ENCODE measurements around the gene ZNF264.
"Not testable (repeated sequence)": the region's sequence is repeated elsewhere in the genome, so short reads cannot be mapped to it uniquely, and the experiment has no call there.

Gene ZNF264

GRCh38 chr19:57191141-57192076 is at the start of gene ZNF264:
TSS of gene ZNF264 (plus strand) at chr19:57191500. CDS start at chr19:57191914, 414 bp downstream.
- DNase-seq = peak; percentile 86

GRCh38 chr19:57141699-57142098 is 49.6 kb upstream of the ZNF264 start:
- no peak for DNase-seq

DNA sequence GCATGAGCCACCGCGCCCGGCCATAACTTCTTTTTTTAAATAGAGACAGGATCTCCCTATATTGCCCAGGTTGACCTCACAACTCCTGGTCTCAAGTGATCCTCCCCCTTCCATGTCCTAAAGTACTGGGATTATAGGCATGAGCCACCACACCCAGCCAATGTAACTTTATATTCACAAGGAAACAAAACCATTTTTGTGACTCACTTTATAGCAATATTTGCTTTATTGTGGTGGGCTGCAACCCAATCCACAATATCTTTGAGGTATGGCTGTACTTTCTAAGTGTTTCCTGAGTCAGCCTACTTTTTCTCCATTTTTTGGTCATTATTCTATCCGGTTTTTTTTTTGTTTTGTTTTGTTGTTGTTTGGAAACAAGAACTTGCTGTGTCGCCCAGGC is 38.4 kb upstream of the ZNF264 start:
- DNase-seq = no peak

GRCh38 chr19:57161985-57162539 is 29.2 kb upstream of the ZNF264 start:
- no peak for DNase-seq

- DNase-seq = no peak
Observed at GRCh38 chr19:57165846-57166245, 25.5 kb upstream of the ZNF264 start.

GRCh38 chr19:57167385-57167784 is 23.9 kb upstream of the ZNF264 start, which contains the start of gene DUXA:
TSS of gene DUXA (minus strand) at chr19:57167485. CDS start at chr19:57167443, 42 bp downstream.
- no peak for DNase-seq

GRCh38 chr19:57171551-57172081 is 19.7 kb upstream of the ZNF264 start:
- DNase-seq = no peak

DNA sequence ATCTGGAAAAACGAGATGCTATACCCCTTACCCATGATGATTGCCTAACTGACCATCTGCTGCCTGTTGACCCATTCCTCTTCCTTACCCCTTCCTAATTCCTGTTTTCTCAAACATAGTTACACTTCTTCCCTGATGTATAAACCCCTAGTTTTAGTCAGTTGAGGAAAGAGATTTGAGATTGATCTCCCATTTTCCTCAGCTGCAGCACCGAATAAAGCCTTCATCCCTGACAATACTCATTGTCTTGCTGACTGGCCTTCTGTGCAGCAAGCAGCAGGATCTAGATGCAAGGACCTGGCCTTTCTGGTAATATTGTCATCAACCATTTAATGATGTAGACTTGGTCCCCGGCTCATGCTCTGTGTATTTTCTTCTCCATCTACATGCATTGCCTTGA is 999 bp upstream of the ZNF264 start:
- no peak for DNase-seq

GRCh38 chr19:57192077-57192420 is 749 bp downstream of the ZNF264 start:
- DNase-seq = peak; percentile 30

DNA sequence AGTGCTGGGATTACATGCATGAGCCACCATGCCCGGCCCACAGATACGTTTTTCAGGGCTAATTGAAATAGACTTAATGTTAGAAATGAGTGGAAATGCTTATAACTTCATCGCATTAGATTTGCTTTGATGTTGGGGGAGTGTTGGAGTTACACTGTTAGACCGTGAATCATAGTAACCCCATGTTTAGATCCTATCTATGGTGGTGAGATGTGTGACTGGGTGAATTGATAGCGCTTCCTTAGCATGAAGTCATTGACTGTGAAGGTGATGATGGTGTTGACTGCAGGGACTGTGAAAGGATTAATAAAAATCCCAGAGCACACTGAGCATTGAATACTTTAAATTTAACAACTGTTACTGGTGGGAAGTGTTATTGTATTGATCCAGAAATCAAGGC is 1.7 kb downstream of the ZNF264 start:
- DNase-seq = no peak

DNA sequence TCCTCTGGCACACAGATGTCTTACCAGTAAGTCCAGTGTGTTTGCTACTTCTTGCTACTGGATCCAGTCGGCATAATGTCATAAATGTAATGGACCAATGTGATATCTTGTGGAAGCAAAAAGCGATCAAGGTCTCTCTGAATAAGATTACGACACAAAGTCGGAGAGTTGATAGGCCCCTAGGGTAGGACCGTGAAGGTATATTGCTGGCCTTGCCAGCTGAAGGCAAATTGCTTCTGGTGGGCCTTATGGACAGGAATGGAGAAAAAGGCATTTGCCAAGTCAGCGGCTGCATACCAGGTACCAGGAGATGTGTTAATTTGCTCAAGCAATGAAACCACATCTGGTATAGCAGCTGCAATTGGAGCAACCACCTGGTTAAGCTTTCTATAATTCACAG is 6.6 kb downstream of the ZNF264 start:
- not testable (repeated sequence) for DNase-seq

DNA sequence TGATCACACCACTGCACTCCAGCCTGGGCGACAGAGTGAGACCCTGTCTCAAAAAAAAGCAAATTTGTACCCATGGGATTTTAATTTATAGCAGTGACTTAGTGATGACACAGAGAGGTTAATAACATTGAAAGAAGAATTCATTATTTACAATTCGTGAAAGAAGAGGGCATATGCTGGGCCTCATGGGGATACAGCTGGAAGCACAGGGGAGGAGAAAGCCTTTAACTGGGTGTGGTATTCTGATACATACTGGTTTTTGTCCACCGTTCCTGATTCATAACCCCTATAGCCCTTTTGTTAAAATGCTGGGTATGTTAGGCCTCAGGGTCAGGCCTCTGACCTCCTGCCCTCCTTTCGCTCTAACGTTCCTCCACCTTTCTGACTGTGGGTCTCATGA is 10.9 kb downstream of the ZNF264 start:
- DNase-seq = no peak

DNA sequence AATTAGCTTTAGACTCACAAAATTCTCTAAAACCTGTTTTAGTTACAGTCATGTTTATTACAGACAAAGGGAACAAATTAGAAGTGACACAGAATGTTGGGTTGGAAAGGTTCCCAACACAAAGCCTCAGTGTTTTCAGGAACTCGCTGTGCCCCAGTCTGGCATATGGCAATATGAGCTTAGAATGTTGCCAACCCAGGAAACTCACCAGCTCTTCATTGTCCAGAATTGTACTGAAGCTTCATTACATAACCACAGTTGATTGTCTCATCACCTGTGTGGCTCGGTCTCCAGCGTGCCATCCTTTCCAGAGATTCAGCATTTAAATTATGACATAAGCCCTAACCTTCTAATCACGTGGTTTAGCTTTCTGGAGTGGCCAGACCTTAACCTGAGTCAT is 19.1 kb downstream of the ZNF264 start:
- DNase-seq = no peak

- DNase-seq = no peak
Observed at GRCh38 chr19:57212109-57212508, 20.8 kb downstream of the ZNF264 start.

GRCh38 chr19:57227502-57227901 is 36.2 kb downstream of the ZNF264 start:
- DNase-seq = no peak

- no peak for DNase-seq
Observed at GRCh38 chr19:57231686-57232085, 40.4 kb downstream of the ZNF264 start.

- DNase-seq = no peak
Observed at GRCh38 chr19:57233207-57233606, 41.9 kb downstream of the ZNF264 start.

- no peak for DNase-seq
Observed at GRCh38 chr19:57239982-57240310, 48.6 kb downstream of the ZNF264 start.

GRCh38 chr19:57240311-57241090 is 49.2 kb downstream of the ZNF264 start, which contains the start of gene ZNF805:
TSS of gene ZNF805 (plus strand) at chr19:57240632. CDS start at chr19:57240892, 260 bp downstream.
- DNase-seq = peak; percentile 90

GRCh38 chr19:57241176-57241575 is 49.9 kb downstream of the ZNF264 start:
- no peak for DNase-seq

GRCh38 chr19:57242821-57243220 is 51.5 kb downstream of the ZNF264 start:
- no peak for DNase-seq

GRCh38 chr19:57244513-57244912 is 53.2 kb downstream of the ZNF264 start:
- DNase-seq = no peak

GRCh38 chr19:57245066-57245465 is 53.8 kb downstream of the ZNF264 start:
- no peak for DNase-seq

All from DMS79 treated with DMSO at 0.1 percent for 48 hours (cell line).